K562 (cell line): ENCODE data around the gene PLEKHN1. TPM values are rescaled to one million over a fixed set of nuclear protein-coding genes. Genes with fewer than 3 reads are reported as not detected.
A peak's percentile ranks its signal among the peaks of the same experiment; 100 is the strongest.

Source experiments
- CBX8 ChIP-seq: fragments of 200-600 bp; sonication (generic); IDR thresholded peaks from 2 replicates; pipeline ENCODE4 v1.6.1; 2012; ENCODE audit warnings: borderline replicate concordance, mixed run types, low read depth, mild to moderate bottlenecking, moderate library complexity, mixed read lengths, low read length, control low read depth, inconsistent platforms; ENCODE audit not compliant: poor library complexity, severe bottlenecking; ENCODE audit errors: extremely low read depth
- GATAD2B ChIP-seq: fragments of 450-650 bp; IDR thresholded peaks from 2 replicates; pipeline ENCODE4 v1.6.1; 2017; ENCODE audit warnings: mild to moderate bottlenecking, borderline replicate concordance
- HDAC6 ChIP-seq: IDR thresholded peaks from 2 replicates; pipeline ENCODE4 v1.6.1; 2012; ENCODE audit warnings: low read depth, mild to moderate bottlenecking, control low read depth, inconsistent platforms, low read length, moderate library complexity
- MAFF ChIP-seq: IDR thresholded peaks from 2 replicates; pipeline ENCODE4 v1.6.1; 2012; ENCODE audit warnings: low read length, improper control_type of control experiment
- OTX1 ChIP-seq: fragments of 450-650 bp; formaldehyde crosslinking; IDR thresholded peaks from 2 replicates; pipeline ENCODE4 v1.4.0; 2022; ENCODE audit warnings: mild to moderate bottlenecking
- SAFB ChIP-seq: fragments of 200-400 bp; formaldehyde crosslinking; IDR thresholded peaks from 2 replicates; pipeline ENCODE4 v1.6.1; 2017; ENCODE audit warnings: low read depth, low read length, borderline replicate concordance
- TCF7 ChIP-seq: sonication (generic); IDR thresholded peaks from 2 replicates; pipeline ENCODE4 v1.6.1; 2016; ENCODE audit warnings: antibody characterized with exemption, borderline replicate concordance
- ZNF121 ChIP-seq: sonication (generic); formaldehyde crosslinking; conservative IDR thresholded peaks from 2 replicates; pipeline ENCODE4 v1.8.0; 2022; ENCODE audit warnings: missing genetic modification reagents
- ZNF174 ChIP-seq: fragments of 250-450 bp; sonication (Bioruptor Pico); IDR thresholded peaks from 2 replicates; pipeline ENCODE4 v1.4.0; 2020; ENCODE audit warnings: mild to moderate bottlenecking
- ZNF3 ChIP-seq: fragments of 250-450 bp; sonication (Bioruptor Pico); IDR thresholded peaks from 2 replicates; pipeline ENCODE4 v1.5.0; 2021; ENCODE audit warnings: mild to moderate bottlenecking, moderate library complexity
- polyA plus RNA-seq, 8 experiments: library from polyadenylated mRNA; depleted of rRNA in 4 of 8; stranded (reverse) in 5 of 8; unstranded in 3 of 8; fragments of >200 nt; fragmentation: Nextera tagmentation in 2 of 8; fragmentation: Illumina TruSeq in 1 of 8; extraction: Ambion mirVana in 2 of 8; extraction: Trizol in 1 of 8; gene quantifications; 2 replicates each; pipeline versions ENCODE4 v1.2.1 to v1.2.3, GENCODE V29; 2011 to 2014; ENCODE audit warnings: inconsistent platforms in 1 of 8, missing spikeins in 1 of 8
- total RNA-seq, 7 experiments: library from RNA; depleted of rRNA in 6 of 7; stranded (reverse); fragments of >200 nt in 6 of 7; fragmentation: Illumina TruSeq in 2 of 7; extraction: Trizol in 2 of 7; gene quantifications; 2 replicates each; pipeline versions ENCODE4 v1.2.1 to v1.2.3, GENCODE V29; 2011 to 2021; ENCODE audit warnings: low replicate concordance in 1 of 7
- TF ChIP-seq, protein P1 (sequence below): sonication (generic); formaldehyde crosslinking; IDR thresholded peaks from 2 replicates; pipeline ENCODE4 v1.4.0; 2020; ENCODE audit warnings: mild to moderate bottlenecking, missing genetic modification reagents
- TF ChIP-seq, protein P2 (sequence below): IDR thresholded peaks from 2 replicates; pipeline ENCODE4 v1.6.1; 2011; ENCODE audit warnings: borderline replicate concordance, low read depth, mild to moderate bottlenecking, moderate library complexity, low read length; ENCODE audit not compliant: insufficient read depth, poor library complexity, severe bottlenecking
- TF ChIP-seq, protein P3 (sequence below), 2 experiments: IDR thresholded peaks; 2 replicates each; pipeline ENCODE4 v1.6.1; 2012; ENCODE audit warnings: improper control_type of control experiment in 2 of 2, low read depth in 2 of 2, low read length in 2 of 2, borderline replicate concordance in 1 of 2
- TF ChIP-seq, protein P4 (sequence below): fragments of 250-450 bp; sonication (Bioruptor Pico); IDR thresholded peaks from 2 replicates; pipeline ENCODE4 v1.9.0; 2021; ENCODE audit warnings: mild to moderate bottlenecking, inconsistent platforms

PLEKHN1 gene
- total and polyA plus RNA-seq, 9 of the 15 experiments (the other 6 are each of a cell fraction or from before 2014, with no cell fraction given) = 0.07 to 1.5 (median 0.13) TPM; not detected in 2

DNA sequence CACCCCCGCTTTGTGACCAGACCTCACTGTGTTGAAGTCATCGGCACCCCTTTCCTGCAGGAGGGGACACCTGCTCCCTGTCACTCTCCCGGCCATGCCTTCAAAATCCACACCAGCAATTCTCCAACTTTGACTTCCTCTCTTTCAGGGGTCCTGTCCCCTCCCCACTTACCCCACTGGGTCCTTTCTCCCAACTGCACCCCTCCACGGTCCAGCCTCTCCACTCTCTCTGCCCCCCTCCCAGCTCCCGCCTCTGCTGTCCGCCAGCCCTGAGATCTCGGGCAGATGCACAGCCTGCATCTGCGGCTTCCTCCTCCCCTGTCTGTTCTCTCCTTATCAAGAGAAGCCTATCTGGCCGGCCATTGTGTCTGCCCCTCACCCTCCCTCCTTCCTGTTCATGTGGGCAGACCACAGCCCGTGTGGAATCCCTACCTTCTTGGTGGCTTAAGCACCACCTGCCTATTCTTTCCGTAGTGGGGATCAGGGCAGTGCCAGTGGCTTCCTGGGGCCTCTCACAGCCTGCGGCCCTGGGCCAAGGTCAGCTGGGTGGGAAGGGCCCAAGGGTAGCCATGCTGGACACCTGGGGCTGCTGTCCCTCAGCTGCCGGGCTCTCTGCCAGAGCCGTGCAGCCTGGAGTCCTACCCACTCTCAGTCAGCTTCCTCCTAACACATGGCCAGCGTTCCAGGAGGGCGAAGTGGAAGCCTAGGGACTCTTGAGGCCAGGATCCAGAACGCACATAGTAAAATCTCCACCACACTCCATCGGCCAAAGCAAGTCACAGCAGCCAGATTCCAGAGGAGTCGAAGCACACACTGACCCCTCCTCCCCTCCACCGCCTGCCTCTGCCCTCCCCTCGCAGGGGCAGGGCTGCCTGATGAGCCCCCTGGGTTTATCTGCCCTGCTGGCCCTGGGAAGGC, 38.8 kb downstream of the PLEKHN1 start (continued):
- TF ChIP-seq, protein P1, sequence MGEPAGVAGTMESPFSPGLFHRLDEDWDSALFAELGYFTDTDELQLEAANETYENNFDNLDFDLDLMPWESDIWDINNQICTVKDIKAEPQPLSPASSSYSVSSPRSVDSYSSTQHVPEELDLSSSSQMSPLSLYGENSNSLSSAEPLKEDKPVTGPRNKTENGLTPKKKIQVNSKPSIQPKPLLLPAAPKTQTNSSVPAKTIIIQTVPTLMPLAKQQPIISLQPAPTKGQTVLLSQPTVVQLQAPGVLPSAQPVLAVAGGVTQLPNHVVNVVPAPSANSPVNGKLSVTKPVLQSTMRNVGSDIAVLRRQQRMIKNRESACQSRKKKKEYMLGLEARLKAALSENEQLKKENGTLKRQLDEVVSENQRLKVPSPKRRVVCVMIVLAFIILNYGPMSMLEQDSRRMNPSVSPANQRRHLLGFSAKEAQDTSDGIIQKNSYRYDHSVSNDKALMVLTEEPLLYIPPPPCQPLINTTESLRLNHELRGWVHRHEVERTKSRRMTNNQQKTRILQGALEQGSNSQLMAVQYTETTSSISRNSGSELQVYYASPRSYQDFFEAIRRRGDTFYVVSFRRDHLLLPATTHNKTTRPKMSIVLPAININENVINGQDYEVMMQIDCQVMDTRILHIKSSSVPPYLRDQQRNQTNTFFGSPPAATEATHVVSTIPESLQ (CRISPR knock-in tag) = no peak; the same call in 1 of the 2 replicates
- TF ChIP-seq GATAD2B = no peak
- no peak for TF ChIP-seq ZNF3
- no peak for TF ChIP-seq ZNF174 (CRISPR knock-in tag)
- TF ChIP-seq MAFF = no peak
- TF ChIP-seq HDAC6 = no peak
- no peak for TF ChIP-seq SAFB
- TF ChIP-seq, protein P2, sequence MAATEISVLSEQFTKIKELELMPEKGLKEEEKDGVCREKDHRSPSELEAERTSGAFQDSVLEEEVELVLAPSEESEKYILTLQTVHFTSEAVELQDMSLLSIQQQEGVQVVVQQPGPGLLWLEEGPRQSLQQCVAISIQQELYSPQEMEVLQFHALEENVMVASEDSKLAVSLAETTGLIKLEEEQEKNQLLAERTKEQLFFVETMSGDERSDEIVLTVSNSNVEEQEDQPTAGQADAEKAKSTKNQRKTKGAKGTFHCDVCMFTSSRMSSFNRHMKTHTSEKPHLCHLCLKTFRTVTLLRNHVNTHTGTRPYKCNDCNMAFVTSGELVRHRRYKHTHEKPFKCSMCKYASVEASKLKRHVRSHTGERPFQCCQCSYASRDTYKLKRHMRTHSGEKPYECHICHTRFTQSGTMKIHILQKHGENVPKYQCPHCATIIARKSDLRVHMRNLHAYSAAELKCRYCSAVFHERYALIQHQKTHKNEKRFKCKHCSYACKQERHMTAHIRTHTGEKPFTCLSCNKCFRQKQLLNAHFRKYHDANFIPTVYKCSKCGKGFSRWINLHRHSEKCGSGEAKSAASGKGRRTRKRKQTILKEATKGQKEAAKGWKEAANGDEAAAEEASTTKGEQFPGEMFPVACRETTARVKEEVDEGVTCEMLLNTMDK = no peak
- TF ChIP-seq, protein P3, sequence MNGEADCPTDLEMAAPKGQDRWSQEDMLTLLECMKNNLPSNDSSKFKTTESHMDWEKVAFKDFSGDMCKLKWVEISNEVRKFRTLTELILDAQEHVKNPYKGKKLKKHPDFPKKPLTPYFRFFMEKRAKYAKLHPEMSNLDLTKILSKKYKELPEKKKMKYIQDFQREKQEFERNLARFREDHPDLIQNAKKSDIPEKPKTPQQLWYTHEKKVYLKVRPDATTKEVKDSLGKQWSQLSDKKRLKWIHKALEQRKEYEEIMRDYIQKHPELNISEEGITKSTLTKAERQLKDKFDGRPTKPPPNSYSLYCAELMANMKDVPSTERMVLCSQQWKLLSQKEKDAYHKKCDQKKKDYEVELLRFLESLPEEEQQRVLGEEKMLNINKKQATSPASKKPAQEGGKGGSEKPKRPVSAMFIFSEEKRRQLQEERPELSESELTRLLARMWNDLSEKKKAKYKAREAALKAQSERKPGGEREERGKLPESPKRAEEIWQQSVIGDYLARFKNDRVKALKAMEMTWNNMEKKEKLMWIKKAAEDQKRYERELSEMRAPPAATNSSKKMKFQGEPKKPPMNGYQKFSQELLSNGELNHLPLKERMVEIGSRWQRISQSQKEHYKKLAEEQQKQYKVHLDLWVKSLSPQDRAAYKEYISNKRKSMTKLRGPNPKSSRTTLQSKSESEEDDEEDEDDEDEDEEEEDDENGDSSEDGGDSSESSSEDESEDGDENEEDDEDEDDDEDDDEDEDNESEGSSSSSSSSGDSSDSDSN (IDR thresholded peaks at IDR 0.05; ENCODE audit: borderline replicate concordance in 1 of 2, low read depth in 2 of 2, low read length in 2 of 2) = peak in 1 of 2 experiments; percentile 47; a peak in 1 of 4 replicates
- TF ChIP-seq OTX1 (CRISPR knock-in tag) = no peak
- no peak for TF ChIP-seq CBX8
- TF ChIP-seq TCF7 = peak; percentile 46; the same call in 1 of the 2 replicates
- no peak for TF ChIP-seq ZNF121 (CRISPR knock-in tag)
- TF ChIP-seq, protein P4, sequence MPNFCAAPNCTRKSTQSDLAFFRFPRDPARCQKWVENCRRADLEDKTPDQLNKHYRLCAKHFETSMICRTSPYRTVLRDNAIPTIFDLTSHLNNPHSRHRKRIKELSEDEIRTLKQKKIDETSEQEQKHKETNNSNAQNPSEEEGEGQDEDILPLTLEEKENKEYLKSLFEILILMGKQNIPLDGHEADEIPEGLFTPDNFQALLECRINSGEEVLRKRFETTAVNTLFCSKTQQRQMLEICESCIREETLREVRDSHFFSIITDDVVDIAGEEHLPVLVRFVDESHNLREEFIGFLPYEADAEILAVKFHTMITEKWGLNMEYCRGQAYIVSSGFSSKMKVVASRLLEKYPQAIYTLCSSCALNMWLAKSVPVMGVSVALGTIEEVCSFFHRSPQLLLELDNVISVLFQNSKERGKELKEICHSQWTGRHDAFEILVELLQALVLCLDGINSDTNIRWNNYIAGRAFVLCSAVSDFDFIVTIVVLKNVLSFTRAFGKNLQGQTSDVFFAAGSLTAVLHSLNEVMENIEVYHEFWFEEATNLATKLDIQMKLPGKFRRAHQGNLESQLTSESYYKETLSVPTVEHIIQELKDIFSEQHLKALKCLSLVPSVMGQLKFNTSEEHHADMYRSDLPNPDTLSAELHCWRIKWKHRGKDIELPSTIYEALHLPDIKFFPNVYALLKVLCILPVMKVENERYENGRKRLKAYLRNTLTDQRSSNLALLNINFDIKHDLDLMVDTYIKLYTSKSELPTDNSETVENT = no peak
